Esophagus (tissue), 2 donors: Measurements from ENCODE around the gene PHLDA1. TPM values are rescaled to one million over a fixed set of nuclear protein-coding genes. Genes with fewer than 3 reads are reported as not detected.

Experiments
- H3K27ac ChIP-seq, 2 donors: one replicate each; pipeline ENCODE4 v1.5.1; 2013; ENCODE audit warnings: low read depth in 2 of 2, mild to moderate bottlenecking in 2 of 2, inconsistent platforms in 1 of 2, low read length in 1 of 2, moderate library complexity in 1 of 2
- H3K27me3 ChIP-seq, 2 donors: one replicate each; pipeline ENCODE4 v1.6.1; 2013; ENCODE audit warnings: low read length in 2 of 2, control low read depth in 1 of 2, mild to moderate bottlenecking in 1 of 2; ENCODE audit not compliant: insufficient read depth in 2 of 2, control insufficient read depth in 1 of 2
- H3K36me3 ChIP-seq, 2 donors: one replicate each; pipeline ENCODE4 v1.6.1; 2013; ENCODE audit warnings: low read length in 1 of 2; ENCODE audit not compliant: control insufficient read depth in 2 of 2, insufficient read depth in 2 of 2
- H3K4me1 ChIP-seq, 2 donors: one replicate each; pipeline ENCODE4 v1.6.1; 2013; ENCODE audit warnings: low read length in 1 of 2; ENCODE audit not compliant: control insufficient read depth in 2 of 2, insufficient read depth in 2 of 2
- H3K4me3 ChIP-seq, 2 donors: one replicate each; pipeline ENCODE4 v1.5.1; 2013; ENCODE audit warnings: low read length in 2 of 2, mild to moderate bottlenecking in 2 of 2, low read depth in 1 of 2, moderate library complexity in 1 of 2
- H3K9me3 ChIP-seq, 2 donors: one replicate each; pipeline ENCODE4 v1.6.1; 2013; ENCODE audit warnings: mild to moderate bottlenecking in 2 of 2, low read depth in 1 of 2, low read length in 1 of 2, moderate library complexity in 1 of 2; ENCODE audit not compliant: control insufficient read depth in 2 of 2, insufficient read depth in 1 of 2
- WGBS, 2 donors: extraction: QIAGEN DNeasy Blood & Tissue Kit; methylation state at CpG; one replicate each; pipeline ENCODE4 v1.1.7; 2013; 5-methylcytosine and 5-hydroxymethylcytosine counted together
- polyA plus RNA-seq, 2 donors: library from polyadenylated mRNA; stranded (reverse); fragments of 200-250 nt; gene quantifications; one replicate each; pipeline ENCODE4 v1.2.3, GENCODE V29; 2013
- donor health status: healthy with polysubstance abuse.
- donor health status: Bipolar disorder and iron deficiency.

The PHLDA1 gene
- polyA plus RNA-seq = 10 to 100 TPM; 46.3 to 84.1 TPM

DNA sequence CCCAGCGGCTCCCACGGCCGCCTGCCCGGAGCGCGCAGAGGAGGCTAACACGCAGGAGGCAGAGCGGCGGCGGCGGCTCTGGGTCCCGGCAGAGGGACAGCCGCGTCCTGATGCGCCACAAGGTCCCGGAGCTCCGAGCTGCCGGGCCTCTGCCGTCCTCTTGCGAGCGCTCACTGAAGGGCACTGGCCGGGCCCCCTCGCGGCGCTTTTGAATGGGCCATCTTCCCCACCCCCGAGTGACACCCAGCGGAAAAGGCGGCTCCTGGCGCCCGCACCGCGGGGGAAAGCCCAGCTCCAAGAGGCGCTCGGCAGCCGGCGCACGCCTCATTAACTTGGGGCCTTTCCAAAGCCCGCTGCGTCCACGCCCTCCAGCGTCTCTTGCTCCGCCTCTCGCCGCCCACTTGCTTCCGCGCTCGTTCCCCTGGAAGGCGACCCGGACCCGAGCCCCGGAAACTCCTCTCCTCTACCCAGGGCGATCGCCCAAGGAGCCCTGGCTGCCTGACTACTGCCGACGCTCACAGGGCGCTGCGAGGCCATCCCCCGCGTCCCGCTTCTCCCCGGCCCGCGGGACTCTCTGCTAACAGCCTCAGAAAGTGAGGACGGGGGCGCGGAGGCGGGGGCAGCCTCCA lies at the start of gene PHLDA1:
TSS of gene PHLDA1 (minus strand) at position 363 of the 629 bp plus-strand sequence.
- peak within 1 kb of the TSS; percentile 94 to 97 for H3K27ac ChIP-seq
- no peaks in the 10 kb centered on the region for H3K27me3 ChIP-seq
- 0 to 1% methylated on average over 60 to 67 of the region's 67 CpGs for WGBS, 2 donors
- H3K9me3 ChIP-seq = no peaks in the 10 kb centered on the region
- peaks cover 0 to 2% of the 10 kb centered on the region in 2 donors for H3K36me3 ChIP-seq
- H3K4me3 ChIP-seq = peak within 1 kb of the TSS; percentile 91 to 95
- no peaks in the 10 kb centered on the region for H3K4me1 ChIP-seq

DNA sequence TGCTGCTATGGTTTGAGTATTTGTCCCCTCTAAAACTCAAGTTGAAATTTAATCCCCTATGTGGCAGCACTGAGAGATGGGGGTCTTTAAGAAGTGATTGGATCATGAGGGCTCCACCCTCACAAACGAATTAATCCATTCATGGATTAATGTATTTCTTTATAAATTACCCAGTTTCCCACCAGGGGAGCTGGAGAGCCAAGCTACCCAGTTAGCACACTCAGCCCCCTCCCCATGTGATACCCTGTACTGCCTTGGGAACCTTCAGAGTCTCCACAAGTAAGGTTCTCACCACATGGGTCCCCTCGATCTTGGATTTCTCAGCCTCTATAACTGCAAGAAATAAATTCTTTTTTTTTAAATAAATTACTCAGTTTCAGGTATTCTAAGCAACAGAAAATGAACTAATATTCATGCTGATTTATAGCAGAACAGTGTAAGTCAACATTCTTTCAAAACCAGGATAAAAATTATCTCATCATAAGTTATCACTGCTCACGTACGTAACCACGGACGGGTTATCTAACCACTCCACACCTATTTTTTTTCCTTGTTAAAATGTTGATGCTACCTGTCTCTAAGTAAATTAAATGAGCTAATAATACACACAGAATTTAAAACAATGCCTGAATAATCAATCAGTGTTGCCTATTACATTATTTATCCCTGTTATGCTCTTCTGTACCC lies 49.3 kb upstream of the PHLDA1 start:
- H3K36me3 ChIP-seq = no peaks in the 10 kb centered on the region
- H3K4me1 ChIP-seq = peaks cover 0 to 2% of the 10 kb centered on the region in 2 donors
- WGBS, 2 donors = 78 to 82% methylated on average over 6 of the region's 6 CpGs
- H3K27me3 ChIP-seq = no peaks in the 10 kb centered on the region
- no peaks in the 10 kb centered on the region for H3K9me3 ChIP-seq
- H3K4me3 ChIP-seq = no peak overlapping the region
- no peak overlapping the region for H3K27ac ChIP-seq

DNA sequence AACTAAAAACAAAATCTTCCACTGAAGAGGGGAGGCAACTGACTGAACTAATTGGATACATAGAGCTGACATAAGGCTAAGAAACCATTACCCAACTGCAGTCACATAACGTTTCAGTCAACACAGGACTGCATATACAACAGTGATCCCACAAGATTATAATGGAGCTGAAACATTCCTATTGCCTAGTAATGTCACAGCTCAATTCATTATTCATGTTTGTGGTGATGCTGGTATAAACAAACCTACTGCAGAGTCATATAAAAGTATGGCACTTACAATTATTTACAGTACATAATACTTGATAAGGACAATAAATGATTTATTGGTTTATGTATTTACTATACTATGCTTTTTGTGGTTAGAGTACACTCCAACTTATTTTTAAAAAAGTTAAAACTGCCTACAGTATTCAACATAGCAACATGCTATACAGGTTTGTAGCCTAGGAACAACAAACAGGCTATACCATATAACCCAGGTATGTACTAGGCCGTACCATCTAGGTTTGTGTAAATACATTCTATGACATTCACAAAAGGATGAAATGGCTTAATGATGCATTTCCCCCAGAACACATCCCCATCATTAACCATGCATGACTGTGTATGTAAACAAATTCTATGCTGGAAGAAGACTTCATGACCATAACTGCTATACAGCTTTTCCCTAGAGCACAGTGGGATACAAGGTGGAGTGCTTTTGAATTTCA lies 48.6 kb upstream of the PHLDA1 start:
- Histone ChIP-seq H3K4me3 (no peak overlapping the region), H3K4me1 (peaks cover 0 to 2% of the 10 kb centered on the region in 2 donors), H3K27ac (no peak overlapping the region), H3K36me3 (no peaks in the 10 kb centered on the region), H3K9me3 (no peaks in the 10 kb centered on the region), H3K27me3 (no peaks in the 10 kb centered on the region)
- WGBS, 2 donors = 74 to 85% methylated on average over 2 of the region's 2 CpGs

DNA sequence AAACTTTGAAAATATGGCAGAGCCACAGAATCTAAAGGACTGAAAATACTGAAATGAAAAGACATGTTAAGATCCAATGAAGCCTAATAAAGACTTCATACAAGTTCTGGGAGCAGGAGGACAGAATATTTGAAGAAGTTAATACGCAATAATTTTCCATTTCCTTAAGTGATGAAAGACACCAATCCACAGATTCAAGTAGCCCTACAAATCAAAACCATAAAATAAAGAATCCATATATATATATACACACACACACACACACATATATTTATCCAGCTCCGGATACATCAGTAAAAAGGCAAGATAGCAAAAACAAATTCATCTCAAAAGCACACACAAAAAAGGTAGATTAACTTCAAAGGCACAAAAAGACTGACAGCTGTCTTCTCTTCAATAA lies 47.2 kb upstream of the PHLDA1 start:
- 90 to 92% methylated on average over 2 of the region's 2 CpGs for WGBS, 2 donors
- Histone ChIP-seq H3K9me3 (no peaks in the 10 kb centered on the region), H3K36me3 (no peaks in the 10 kb centered on the region), H3K4me1 (peaks cover 0 to 2% of the 10 kb centered on the region in 2 donors), H3K27me3 (no peaks in the 10 kb centered on the region), H3K4me3 (no peak overlapping the region), H3K27ac (no peak overlapping the region)

DNA sequence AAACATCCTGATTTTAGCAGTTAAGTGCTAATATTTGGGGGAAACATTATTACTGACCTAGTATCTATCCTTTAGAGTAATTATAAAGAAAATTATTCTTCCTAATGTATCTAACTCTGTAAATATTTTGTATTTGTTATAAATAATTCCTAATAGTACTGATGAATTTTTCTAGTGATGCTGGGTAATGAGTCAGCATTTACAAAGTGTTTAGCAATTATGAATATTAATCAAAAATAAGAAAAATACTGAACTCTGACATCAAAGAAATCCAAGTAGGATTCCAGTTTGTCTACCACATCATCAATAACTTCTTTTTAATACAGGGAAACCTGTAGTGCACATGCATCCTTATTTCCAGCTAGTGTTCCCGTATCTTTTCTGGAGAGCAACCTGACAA lies 43.9 kb upstream of the PHLDA1 start:
- H3K27me3 ChIP-seq = no peaks in the 10 kb centered on the region
- no peaks in the 10 kb centered on the region for H3K9me3 ChIP-seq
- no peaks in the 10 kb centered on the region for H3K36me3 ChIP-seq
- no peaks in the 10 kb centered on the region for H3K4me1 ChIP-seq
- no peak overlapping the region for H3K4me3 ChIP-seq
- H3K27ac ChIP-seq = no peak overlapping the region
- WGBS, 2 donors = 90 to 97% methylated on average over 1 of the region's 1 CpG

DNA sequence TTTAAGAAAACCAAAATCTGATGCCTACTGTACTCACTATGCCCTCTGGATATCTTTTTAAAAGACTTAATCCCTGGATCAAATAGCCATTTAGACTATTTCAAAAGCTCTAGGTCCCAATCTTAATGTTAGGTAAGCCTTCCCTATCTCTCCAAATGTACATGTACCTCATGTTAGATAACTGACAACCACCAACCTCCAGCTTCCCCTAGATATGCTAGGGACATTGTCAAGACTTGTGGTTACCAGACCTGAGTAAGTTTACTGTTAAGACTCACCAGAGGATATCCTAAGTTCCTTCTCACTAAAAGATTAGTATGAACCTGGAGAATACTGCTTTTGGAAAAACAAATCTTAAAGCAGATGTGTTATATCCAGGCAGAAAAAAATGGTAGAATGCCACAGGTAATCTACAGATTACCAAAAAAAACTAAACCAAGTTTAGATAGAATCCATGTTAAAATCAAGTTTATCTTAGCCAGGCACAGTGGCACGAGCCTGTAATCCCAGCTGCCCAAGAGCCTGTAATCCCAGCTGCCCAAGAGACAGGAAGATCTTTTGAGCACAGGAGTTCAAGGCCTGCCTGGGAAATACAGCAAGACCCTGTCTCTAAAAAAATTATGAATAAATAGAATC lies 43.2 kb upstream of the PHLDA1 start:
- Histone ChIP-seq H3K27ac (no peak overlapping the region), H3K9me3 (no peaks in the 10 kb centered on the region), H3K4me1 (no peaks in the 10 kb centered on the region), H3K36me3 (no peaks in the 10 kb centered on the region), H3K4me3 (no peak overlapping the region), H3K27me3 (no peaks in the 10 kb centered on the region)
- WGBS, 2 donors = 52 to 81% methylated on average over 1 of the region's 1 CpG

DNA sequence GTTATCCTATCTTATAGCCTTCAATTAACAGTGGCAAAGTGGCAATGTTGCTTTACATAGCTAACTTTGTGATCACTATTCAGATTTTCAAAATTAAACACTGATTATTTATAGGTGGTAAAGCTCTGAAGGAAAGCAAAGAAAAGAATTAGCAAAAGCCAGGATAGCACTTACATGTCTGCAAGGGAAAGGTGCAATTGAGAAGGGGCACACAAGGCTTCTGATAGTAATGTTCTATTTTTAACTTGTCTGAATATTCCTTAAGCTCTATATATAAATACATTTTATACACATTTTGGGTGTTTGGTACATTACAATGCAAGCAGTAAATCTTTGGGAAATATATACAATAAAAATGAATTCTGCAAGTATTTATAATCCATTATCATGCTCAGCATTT lies 42.0 kb upstream of the PHLDA1 start:
- Histone ChIP-seq H3K27me3 (no peaks in the 10 kb centered on the region), H3K27ac (no peak overlapping the region), H3K4me1 (no peaks in the 10 kb centered on the region), H3K9me3 (no peaks in the 10 kb centered on the region), H3K4me3 (no peak overlapping the region), H3K36me3 (no peaks in the 10 kb centered on the region)

DNA sequence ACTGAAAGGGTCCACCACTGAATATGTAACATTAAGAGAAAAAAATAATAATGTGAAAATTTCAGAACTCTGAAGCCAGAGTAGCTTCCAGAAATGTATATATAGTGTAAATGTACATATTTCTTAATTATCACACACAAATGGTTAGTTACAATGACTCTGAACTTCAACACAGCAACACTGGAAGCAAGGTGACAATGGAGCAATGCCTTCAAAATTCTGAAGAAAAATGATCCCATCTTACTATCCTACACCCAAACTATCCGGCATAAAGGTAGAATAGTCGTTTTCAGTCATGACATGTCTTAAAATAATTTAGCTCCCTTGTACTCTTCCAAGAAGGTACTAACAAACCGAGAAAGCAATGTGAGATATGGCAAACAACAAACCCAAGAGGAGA lies 41.0 kb upstream of the PHLDA1 start:
- Histone ChIP-seq H3K27ac (no peak overlapping the region), H3K36me3 (no peaks in the 10 kb centered on the region), H3K4me1 (no peaks in the 10 kb centered on the region), H3K27me3 (no peaks in the 10 kb centered on the region), H3K4me3 (no peak overlapping the region), H3K9me3 (no peaks in the 10 kb centered on the region)
- 90 to 93% methylated on average over 3 of the region's 3 CpGs for WGBS, 2 donors

DNA sequence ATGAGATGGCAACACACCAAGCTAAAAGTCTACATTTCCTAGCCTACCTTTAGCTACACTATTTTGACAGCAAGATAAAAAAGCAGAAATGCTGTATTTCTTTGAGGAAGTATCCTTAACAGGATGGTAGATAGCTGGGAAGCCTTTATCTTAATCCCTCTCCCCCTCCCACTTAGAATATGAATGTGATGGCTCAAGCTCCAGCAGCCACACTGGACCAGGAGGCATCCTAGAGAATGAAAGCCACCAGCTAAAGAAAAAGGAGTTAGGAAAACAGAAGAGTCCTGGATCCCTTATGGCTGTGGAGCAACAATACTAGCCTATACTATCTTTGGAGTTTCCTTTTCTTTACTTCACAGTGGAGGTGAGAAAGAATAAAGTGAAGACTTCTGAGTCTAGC lies 37.8 kb upstream of the PHLDA1 start:
- H3K4me1 ChIP-seq = no peaks in the 10 kb centered on the region
- H3K36me3 ChIP-seq = no peaks in the 10 kb centered on the region
- no peak overlapping the region for H3K27ac ChIP-seq
- H3K9me3 ChIP-seq = no peaks in the 10 kb centered on the region
- no peak overlapping the region for H3K4me3 ChIP-seq
- H3K27me3 ChIP-seq = no peaks in the 10 kb centered on the region
